Ovary (tissue), 3 donors: ENCODE data around the gene TMEM164.

Experiments
- POLR2A ChIP-seq: fragments of 450-650 bp; IDR thresholded peaks from one replicate; pipeline ENCODE4 v1.6.1; 2017; ENCODE audit warnings: antibody characterized with exemption, mild to moderate bottlenecking, moderate library complexity
- TF ChIP-seq, protein P1 (sequence below), 3 donors: fragments of 450-650 bp in 2 of 3; fragments of 200-600 bp in 1 of 3; IDR thresholded peaks; one replicate each; pipeline versions ENCODE4 v1.5.1 to v1.8.0; 2016 to 2022; ENCODE audit warnings: antibody characterized with exemption in 3 of 3, mild to moderate bottlenecking in 1 of 3
- donor health status: DM: no; HTN: no; CAD: no.

DNA sequence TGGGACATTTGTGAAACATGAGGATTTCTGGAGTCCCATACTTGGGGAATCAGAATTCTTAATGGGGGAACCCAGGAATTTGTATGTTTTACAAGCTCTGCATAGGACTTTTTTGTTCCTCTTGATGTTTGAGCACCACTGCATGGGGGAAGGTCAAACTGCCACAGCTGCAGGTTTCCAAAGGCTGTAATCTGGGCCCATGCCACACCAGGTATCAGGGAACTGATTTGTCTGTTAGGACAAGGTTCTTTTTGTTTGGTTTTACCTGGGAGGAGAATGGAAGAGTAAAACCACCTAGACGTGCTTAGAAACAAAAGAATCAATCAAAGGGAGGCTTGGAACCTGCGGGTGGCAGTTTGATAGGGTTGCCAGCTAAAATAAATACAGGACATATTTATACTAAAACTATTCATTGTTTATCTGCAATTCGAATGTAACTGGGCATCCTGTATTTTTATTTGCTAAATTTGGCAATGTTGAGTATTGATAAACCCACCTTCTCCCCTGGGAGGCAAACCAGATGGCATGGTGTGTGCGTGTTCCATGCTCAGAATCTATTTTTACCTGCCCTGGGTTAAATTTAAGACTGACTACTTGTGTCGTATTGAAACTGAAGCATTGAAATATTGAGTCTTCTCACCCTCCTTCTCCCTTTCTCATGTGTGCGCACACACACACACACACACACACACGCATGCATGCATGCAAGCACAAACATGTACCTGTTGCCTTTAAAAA is 63.7 kb downstream of the TMEM164 start:
- TF ChIP-seq, protein P1, sequence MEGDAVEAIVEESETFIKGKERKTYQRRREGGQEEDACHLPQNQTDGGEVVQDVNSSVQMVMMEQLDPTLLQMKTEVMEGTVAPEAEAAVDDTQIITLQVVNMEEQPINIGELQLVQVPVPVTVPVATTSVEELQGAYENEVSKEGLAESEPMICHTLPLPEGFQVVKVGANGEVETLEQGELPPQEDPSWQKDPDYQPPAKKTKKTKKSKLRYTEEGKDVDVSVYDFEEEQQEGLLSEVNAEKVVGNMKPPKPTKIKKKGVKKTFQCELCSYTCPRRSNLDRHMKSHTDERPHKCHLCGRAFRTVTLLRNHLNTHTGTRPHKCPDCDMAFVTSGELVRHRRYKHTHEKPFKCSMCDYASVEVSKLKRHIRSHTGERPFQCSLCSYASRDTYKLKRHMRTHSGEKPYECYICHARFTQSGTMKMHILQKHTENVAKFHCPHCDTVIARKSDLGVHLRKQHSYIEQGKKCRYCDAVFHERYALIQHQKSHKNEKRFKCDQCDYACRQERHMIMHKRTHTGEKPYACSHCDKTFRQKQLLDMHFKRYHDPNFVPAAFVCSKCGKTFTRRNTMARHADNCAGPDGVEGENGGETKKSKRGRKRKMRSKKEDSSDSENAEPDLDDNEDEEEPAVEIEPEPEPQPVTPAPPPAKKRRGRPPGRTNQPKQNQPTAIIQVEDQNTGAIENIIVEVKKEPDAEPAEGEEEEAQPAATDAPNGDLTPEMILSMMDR (IDR thresholded peaks at IDR 0.05) = no peak
- no peak for TF ChIP-seq POLR2A
